ENCODE results near the gene SPTAN1.
A peak's percentile ranks its signal among the peaks of the same experiment; 100 is the strongest.
"Not testable (repeated sequence)": the region's sequence is repeated elsewhere in the genome, so short reads cannot be mapped to it uniquely, and the experiment has no call there.

Gene SPTAN1

DNA sequence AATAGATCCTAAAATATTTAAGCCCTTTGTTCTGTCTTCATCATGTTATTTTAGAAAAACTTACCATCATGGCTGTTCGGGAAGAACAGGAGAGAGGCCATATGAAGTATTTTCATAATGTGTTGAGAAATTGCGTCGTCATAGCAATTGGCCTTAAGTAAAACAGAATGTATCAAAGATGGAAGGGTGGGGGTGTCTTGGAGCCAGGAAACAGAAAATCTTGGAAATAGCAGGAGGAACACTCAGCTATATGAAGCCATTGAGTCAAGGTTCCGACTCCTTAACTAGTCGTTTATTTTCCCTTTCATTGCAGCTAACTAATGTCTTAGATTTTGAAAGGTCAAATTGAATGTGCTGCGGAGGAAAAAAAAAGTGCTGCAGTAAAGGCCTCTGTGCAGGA, 1.3 kb downstream of the SPTAN1 start:
- DNase-seq: no peak

DNA sequence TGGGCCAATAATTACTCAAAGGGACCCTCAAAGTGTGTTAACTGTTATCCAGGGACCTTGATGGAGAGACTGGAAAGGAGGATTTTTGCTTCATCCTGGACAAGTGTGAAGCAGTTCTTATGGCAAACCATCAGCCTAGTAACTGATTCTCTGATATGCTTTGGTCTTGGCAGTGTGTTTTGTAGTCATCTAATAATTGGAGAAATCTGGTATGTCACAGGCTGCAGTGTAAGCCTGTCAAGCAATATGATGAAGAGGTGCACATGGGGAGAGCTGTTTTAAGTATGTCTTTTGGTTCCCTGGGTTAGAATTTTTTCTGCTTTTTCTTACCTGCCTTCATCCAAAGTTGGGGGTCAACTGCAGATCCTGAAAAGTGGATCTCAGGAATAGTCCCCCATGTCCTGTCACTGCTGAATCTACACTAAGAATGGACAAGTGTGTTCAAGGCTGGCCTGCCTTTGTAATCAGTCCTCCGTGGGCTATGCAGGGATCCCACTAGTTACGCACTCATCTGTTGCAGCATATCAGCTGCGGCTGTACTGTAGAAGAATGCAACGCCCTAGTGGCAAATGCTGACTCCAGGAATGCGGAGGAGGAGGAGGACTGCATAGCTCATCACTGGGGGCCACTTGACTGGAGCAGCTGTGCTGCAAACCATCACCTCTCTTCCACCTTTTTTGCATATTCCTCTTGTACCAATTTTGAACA, 1.9 kb downstream of the SPTAN1 start:
- DNase-seq: no peak

DNA sequence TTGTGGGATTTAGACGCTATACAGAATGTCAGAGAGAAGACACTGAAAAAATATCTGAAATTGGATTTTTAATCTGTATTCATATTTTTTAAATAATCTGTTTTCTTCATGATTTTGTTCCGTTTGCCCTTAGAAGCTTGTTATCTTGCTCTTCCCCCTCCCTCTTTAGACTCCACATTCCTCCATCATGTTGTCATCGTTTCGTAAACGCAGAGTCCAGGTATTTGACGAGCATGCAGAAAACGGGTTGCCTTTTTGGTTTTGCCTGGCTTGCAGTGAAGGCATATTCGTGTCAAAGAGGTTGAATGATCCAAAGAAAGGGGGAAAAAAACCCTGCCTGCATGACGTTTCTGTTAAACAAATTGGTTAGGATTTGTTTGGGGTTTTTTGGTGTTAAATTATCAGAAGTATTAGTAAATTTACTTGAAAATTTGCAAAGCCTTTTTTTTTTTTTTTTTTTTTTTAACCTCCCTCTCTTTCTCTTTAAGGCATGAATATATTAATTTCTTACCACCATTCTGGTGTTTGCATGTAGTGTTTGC, 2.9 kb downstream of the SPTAN1 start:
- no peak for DNase-seq

DNA sequence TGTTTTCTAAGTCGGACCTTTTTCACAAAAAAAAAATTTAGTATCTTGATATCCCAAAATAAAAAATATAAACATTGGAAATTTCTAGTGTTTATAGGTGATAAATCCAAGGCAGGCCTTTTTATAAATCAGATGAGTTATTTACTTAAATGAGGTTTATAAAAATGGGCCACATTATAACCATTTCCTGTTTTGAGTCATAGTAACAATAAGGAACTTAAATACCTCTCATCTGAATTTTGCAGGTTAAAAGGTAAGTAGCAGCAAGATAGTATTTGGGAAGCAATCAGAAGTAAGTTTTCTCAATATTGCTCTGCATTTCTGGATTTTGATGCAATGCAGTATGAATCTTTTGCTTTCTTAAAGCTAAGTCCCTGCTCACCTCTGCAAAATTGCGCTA, 3.9 kb downstream of the SPTAN1 start:
- no peak for DNase-seq

DNA sequence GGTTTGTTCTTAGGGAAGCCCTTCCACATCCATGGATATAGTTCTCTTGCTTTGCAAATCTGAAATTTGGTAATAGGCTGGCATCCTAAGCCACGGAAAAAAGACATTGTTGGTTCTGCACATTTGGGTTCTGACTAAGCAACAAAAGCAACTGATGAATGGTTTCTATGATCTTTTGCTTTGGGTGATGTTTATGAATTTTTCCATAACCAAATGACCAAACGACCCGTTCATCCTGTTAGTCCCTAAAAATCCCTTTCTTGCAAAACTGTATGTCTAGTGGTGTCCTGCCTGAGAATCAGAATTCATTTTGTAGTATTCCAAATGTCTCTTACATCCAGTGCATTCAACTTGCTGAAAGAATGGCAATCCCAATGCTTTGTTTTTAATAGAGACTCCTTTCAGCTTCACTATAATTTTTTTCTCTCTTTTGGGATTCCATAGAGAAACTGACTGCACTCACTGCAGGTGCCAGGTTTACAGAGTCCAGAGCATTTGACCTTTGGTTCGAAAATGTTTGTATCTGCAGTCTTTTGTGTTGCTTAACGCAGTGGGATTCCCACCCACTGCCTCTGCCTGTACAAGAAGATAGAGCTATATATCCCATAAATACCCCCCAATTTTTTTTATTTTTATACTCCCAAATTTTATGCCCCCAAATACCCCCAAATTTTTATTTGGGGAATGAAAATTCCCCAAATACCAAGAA, 4.7 kb downstream of the SPTAN1 start:
- DNase-seq: no peak

DNA sequence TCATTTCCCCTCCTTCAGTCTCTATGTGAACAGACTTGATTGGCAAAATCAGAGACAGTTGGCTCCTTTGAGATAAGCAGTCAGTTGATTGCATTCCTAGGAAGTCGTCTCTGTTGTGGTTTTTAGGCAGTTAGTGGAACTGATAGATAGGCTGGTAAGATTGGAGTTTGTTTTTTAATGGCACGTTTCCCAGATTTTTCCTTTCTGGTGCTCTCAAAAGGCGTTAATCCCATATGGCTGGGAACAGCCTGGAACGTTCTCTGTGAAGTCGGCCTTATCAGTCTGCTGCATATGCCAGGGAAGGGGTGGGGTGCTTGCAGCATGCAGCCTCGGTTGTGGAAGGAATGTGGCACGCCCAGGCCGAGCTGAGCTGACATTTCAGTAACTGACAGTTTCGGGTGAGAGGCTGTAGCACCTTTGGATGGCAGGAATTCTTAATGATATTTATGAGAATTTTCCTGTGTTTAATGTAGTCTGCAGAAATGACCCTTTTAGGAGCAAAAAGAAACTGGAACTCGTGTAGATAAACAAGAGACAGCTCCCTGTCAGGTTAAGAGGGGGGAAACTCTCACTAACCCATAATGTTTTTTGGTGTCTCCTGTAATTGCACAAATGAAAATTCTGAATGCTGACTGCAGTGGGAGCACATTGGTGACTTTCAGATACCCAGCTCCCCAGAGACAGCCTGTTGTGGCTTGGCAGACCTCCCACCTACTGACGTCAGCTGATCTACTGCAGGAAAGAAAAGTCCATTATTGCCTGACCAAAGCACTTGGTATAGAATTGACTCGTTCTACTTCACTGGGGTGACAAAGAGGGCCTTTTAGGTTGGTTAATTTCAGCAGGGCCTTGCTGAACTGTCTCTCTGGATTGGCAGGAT, 6.3 kb downstream of the SPTAN1 start:
- DNase-seq: peak; percentile 85

DNA sequence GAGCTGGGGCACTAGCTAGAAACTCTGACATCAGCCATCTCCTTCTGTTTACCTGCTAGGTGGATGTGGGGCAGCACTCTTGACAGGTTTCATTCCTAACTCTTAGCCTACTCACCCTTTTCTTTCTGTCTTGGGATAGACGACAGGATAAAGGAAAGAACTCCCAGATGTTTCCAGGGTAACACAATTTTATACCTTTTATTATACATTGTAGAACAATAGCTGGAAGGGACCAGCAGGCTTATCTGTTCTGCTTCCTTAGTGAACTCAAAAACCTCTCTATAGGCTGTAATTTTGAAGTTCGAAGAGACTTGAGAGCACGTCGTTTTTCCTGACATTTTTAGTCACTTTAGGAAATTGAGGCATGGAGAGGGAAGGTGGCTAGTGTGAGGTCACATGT, 13.2 kb downstream of the SPTAN1 start:
- no peak for DNase-seq

DNA sequence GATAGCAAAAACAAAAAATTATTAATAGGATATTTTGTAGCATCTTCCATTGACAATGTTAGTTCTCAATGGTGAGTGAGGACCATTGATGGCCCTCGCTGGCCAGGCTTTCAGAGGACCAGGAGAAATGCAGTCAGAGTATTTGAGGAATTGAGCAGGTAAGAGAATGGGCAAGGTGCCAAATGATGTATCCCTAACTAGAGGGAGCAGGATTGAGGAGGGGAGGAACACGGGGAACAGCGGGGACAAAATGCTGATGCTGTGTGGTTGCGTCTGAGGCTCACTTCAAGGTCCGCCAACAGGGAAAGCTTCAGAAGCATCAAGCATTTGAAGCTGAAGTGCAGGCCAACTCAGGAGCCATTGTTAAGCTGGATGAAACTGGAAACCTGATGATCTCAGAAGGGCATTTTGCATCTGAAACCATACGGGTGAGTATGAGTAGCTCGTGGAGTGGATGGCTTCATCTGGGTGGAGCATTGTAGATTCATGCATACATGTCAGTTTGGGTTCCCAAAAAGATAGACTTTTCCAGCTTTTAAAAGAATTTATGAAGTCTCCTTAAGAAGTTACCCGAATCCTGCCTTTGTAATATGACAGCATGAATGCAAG, 16.2 kb downstream of the SPTAN1 start:
- DNase-seq: peak; percentile 79

DNA sequence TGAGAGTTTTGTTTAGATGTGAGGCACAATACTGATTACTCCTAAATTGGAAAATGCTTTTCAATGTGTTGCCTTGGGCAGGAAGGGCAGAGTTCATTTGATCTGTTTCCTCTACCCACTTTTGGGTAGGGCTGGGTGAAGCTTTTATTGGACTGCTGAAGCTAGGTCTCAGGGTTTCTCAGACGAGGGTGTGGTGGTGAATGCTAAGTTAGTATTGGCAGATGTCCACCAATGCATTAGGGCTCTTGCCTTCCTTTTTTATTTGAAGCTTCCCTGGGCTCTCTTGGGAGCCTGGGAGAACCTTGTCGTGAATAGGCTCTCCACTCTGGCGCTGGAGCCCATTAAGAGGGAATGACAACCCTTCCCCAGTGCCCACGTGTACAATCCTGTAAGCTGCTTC, 23.1 kb downstream of the SPTAN1 start:
- no peak for DNase-seq

DNA sequence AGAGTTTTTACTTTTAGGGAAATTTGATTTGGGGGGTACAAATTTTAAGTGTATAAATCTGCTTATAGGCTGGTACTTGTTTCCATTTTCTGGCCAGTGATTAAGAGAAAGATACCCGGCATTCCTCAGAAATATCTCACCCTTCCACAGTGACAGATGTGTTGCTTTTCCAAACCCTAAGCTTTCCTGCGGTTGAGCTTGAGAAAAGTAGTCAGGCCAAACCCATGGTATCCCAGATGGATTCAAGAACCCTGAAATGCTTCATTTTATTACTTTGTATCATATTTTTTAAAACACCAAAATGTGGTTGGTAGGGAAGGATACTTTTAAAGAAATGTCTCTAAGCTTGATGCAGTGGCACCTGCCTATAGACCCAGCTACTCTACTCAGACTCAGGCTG, 23.5 kb downstream of the SPTAN1 start:
- no peak for DNase-seq

DNA sequence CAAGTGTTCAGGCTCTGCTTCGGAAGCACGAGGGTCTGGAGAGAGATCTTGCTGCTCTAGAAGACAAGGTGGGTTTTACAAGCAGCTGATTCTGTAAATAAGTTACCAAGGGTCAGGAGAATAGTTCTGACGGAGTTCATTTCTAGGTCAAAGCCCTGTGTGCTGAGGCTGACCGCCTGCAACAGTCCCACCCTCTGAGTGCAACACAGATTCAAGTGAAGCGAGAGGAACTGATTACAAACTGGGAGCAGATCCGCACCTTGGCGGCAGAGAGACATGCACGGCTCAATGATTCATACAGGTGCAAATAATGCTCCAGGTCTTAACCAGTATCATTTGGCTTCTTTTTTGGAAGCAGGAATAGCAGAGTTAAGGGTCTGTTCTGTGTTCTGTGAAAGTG, 24.8 kb downstream of the SPTAN1 start:
- no peak for DNase-seq

DNA sequence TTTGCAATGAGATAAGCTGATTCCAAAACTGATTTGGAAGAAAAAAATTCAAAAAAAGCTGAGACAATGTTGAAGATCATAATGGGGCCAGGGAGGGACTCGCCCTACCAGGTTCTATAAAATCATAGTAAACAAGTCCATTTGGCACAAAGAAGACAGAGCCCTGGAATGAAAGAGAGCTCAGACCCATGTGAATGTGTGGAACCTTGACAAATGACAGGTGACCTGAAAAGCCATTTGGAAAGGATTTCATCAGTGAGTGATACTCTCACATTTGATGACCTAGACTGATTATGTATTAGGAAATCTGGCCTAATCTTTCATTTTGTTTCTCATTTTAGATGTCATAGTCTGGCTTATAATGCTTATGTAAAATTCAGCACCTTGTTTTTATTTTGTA, 26.8 kb downstream of the SPTAN1 start:
- DNase-seq: no peak

DNA sequence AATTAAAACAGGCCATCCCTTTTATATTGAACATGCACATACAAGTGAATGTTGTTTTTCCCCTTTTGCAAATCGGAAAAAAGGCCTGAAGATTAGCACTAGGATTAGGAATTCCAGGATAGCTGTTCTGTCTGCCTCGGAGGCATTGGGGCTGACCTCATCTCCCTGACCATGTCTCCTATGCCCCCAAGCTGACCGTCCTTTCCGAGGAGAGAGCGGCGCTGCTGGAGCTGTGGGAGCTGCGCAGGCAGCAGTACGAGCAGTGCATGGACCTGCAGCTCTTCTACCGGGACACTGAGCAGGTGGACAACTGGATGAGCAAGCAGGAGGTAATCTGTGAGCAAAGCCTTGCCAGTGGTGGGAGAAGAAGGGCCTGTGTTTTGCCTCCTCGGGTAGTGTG, 28.3 kb downstream of the SPTAN1 start:
- no peak for DNase-seq

DNA sequence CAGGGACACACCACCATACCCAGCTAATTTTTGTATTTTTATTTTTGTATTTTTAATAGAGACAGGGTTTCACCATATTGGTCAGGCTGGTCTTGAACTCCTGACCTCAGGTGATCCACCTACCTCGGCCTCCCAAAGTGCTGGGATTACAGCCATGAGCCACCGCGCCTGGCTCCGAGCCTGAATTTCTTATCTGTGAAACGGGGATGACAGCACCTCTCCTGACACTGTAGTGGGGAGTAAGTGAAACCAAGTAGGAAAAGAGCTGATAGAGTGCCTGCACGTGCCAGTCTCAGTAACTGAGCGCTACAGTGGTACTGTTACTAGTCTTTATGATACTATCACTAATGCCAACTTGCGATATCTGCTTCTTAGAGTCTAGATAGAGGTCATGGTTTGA, 32.8 kb downstream of the SPTAN1 start:
- not testable (repeated sequence) for DNase-seq

DNA sequence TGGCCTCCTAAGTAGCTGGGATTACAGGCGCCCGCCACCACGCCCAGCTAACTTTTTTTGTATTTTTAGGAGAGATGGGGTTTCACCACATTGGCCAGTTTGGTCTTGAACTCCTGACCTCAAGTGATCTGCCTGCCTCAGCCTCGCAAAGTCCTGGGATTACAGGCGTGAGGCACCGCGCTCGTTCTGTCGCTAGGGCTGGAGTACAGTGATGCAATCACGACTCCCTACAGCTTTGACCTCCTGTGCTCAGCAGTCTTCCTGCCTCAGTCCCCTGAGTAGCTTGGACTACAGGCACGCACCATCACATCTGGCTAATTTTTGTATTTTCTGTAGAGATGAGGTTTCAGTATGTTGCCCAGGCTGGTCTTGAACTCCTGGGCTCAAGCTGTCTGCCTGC, 34.5 kb downstream of the SPTAN1 start:
- not testable (repeated sequence) for DNase-seq

DNA sequence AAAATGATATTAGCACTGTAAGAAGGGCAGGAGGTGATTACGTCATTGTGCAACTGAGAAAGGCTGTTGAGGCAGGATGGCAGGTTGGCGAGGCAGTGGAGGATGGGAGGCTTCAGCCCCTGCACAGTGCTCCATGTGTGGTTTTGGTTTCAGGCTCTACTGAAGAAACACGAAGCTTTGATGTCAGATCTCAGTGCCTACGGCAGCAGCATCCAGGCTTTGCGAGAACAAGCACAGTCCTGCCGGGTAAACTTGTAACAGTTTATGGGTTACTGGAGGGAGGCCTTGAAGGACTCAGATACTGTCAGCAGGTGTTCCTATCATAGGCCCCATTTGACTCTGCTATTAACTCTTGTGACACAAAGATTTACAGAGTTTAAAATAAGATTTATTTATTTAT, 35.1 kb downstream of the SPTAN1 start:
- no peak for DNase-seq

DNA sequence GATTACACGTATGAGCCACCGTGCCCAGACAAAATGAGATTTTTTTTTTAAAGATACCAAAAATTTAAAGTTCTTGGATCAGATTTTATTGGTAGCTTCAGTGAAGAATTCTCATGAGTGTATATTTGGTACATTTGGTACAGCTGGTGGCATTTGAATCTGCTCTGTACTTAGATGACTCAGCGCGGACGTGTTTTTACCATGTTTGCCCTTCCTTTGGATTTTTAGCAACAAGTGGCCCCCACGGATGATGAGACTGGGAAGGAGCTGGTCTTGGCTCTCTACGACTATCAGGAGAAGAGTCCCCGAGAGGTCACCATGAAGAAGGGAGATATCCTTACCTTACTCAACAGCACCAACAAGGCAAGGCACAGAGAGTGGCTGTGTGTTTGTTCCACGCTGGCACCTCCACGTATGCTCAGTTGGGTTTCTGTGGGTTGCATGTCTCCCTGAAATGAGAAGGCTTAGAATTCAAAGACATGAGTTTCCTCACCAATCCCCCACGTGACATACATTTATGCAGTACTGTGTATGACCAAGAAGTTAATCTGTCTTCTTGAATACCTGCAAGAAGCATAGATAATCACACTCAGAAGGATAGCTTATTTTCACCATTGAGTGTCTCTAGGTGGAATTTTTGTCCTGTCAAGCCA, 36.3 kb downstream of the SPTAN1 start:
- DNase-seq: no peak

DNA sequence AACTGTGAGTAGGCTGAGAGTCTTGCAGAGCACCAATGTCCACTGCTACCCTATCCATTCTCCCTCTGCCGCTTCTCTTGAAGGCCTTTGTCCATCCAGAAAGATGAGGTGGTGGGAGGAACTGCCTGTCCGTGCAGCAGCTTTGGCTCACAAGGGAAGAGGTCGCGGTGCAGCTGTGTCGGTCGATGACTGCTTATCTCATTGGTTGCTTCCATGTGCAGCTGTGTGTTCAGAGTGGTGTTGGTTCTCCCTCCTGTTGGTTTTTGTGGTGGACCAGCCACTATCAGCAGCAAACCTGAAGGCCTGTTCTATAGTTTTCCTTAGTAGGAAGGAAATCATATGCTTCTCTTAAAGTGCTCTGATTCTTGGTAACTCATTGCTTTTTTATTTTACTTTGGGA, 40.7 kb downstream of the SPTAN1 start:
- no peak for DNase-seq

DNA sequence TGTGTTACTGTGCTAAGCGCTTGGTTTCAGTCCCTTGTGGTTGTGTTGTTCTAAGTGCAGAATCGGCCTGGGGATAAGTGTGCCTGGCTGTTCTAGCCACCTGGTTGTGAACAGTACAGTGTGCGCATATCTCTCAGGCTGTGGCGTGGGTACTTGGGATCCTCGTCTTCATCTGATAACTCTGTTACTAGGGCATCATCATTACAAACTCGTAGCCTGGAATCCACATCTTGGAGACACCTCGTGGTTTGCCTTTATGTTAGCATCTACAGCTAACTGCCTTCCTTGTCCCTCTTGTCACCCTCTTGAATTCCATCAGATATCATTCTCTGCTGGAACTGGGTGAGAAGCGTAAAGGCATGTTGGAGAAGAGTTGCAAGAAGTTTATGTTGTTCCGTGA, 41.5 kb downstream of the SPTAN1 start:
- no peak for DNase-seq

DNA sequence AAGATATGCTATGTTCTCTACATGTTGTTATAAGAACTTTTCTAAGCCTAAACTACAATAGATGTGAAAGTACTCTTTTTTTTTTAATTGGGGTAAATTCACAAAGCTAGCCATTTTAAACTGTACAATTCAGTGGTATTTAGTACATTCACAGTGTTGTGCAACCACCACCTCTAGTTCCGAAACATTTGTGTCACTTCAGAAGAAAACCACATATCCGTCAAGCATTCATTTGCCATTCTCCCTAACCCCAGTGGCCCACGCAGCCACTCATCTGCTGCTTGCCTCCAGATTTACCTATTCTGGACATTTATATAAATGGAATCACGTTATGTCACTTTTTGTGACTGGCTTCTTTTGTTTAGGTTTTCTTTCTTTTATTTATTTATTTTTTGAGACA, 43.1 kb downstream of the SPTAN1 start:
- no peak for DNase-seq

DNA sequence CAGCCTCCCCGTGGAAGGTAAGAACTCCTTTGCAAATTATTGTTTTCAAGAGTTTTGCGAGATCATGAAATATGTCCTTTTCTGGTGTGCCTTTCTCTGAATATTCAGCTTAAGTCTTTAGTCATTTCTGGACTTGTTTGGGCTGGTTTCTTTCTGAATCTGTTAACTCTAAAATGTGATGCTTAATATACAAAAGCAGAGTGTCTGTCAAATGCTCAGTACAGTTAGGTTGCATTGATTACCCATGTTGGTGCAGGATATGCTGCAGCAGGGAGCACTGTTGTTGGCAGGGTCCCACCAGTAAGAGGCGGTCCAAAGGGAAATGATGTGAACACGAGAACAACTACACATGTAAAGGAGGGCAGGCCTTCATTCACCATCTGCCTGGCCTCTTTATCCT, 47.7 kb downstream of the SPTAN1 start:
- no peak for DNase-seq

DNA sequence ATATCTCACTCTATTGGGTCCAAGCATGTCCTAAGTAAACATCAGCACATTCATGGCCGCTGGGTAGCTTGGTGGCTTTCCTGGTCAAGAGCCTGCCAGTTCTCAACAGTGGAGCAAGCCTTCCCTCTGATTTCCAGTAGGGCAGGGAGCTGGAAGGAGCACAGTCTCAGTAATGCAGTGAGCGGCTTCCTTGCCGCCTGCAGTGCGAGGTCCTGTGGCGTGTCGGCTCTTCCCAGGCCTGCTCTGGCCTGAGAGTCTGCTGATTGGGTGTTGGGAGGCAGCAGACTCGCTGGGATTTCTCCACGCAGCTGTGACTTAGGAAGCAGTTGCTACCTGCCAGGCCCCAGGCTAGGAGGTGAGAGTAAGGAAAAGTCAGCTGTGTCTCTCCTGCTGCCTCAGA, 51.3 kb downstream of the SPTAN1 start:
- no peak for DNase-seq
